Activated CD8-positive, alpha-beta T cell treated with anti-CD3 and anti-CD28 coated beads for 36 hours (primary cell): Measurements from ENCODE around the gene POFUT1. TPM values are rescaled to one million over a fixed set of nuclear protein-coding genes. Genes with fewer than 3 reads are reported as not detected.
"Not testable (repeated sequence)": the region's sequence is repeated elsewhere in the genome, so short reads cannot be mapped to it uniquely, and the experiment has no call there.

Experiments
- ATAC-seq: fragments of 200-7000 bp; cut with Tn5 transposase; one replicate; pipeline ENCODE4 v1.10.0; 2021; ENCODE audit warnings: mild to moderate bottlenecking, moderate library complexity
- CTCF ChIA-PET: fragments of 350-600 bp; sonication (Branson Sonifier 250); formaldehyde crosslinking; loops from one replicate; lab custom pipeline; 2021; ENCODE audit warnings: antibody characterized with exemption; lab: Charles Lee
- POLR2A ChIA-PET: fragments of 350-600 bp; sonication (Branson Sonifier 250); formaldehyde crosslinking; loops from one replicate; lab custom pipeline; 2021; ENCODE audit warnings: antibody characterized with exemption; lab: Charles Lee
- DNase-seq: peaks from one replicate; pipeline ENCODE4 v3.0.0-alpha.2; 2020
- H3K27ac Mint-ChIP-seq: one replicate; pipeline ENCODE4 v1.8.0; 2021; ENCODE audit warnings: mild to moderate bottlenecking, mixed read lengths
- H3K27me3 Mint-ChIP-seq: one replicate; pipeline ENCODE4 v1.8.0; 2021; ENCODE audit warnings: mixed read lengths
- H3K36me3 Mint-ChIP-seq: one replicate; pipeline ENCODE4 v1.8.0; 2021; ENCODE audit warnings: low read depth, mixed read lengths
- H3K4me1 Mint-ChIP-seq: one replicate; pipeline ENCODE4 v1.8.0; 2021; ENCODE audit warnings: low read depth, mixed read lengths
- H3K4me3 Mint-ChIP-seq: one replicate; pipeline ENCODE4 v1.8.0; 2021; ENCODE audit warnings: mild to moderate bottlenecking, moderate library complexity, mixed read lengths
- H3K9me3 Mint-ChIP-seq: one replicate; pipeline ENCODE4 v1.8.0; 2021; ENCODE audit warnings: mixed read lengths
- CTCF ChIP-seq: fragments of 200-600 bp; IDR thresholded peaks from one replicate; pipeline ENCODE4 v1.8.0; 2022; ENCODE audit warnings: antibody characterized with exemption, mild to moderate bottlenecking
- intact Hi-C: fragments of 100-400 bp; cut with micrococcal nuclease; formaldehyde crosslinking; loops from one replicate; pipeline ENCODE4 v1.10.0; 2022
- total RNA-seq, 2 experiments: library from RNA; stranded (reverse); gene quantifications; one replicate each; pipeline ENCODE4 v1.2.3, GENCODE V29; 2021

The POFUT1 gene
- total RNA-seq, 2 experiments from 2014 or later = 43.7 to 46.2 TPM

- POLR2A ChIA-PET = interaction anchor here (0.6 to 3.7 kb wide), 8 partner anchors 16 to 107 kb away, joined by 3 to 16 read pairs (median 4); partner anchors contain the start of gene KIF3B
Observed at GRCh38 chr20:32252189-32252588, 44.5 kb downstream of the POFUT1 start.

GRCh38 chr20:32260973-32261372 is 53.3 kb downstream of the POFUT1 start:
- H3K9me3 Mint-ChIP-seq, intact Hi-C loops, ATAC-seq, H3K27ac Mint-ChIP-seq, DNase-seq, H3K36me3 Mint-ChIP-seq, H3K4me3 Mint-ChIP-seq, H3K27me3 Mint-ChIP-seq: not testable (repeated sequence)
- POLR2A ChIA-PET = interaction anchor here (1.4 kb wide), 1 partner anchor 10 kb away, joined by 3 read pairs; no protein-coding TSS in a partner anchor
- H3K4me1 Mint-ChIP-seq = peaks cover 13% of the 10 kb centered on the region
- CTCF ChIA-PET = interaction anchor here (1.3 to 1.6 kb wide), 2 partner anchors 9 to 20 kb away, joined by 3 to 5 read pairs; no protein-coding TSS in a partner anchor

More at GRCh38 chr20:32252189-32252588, 44.5 kb downstream of the POFUT1 start:
- H3K27ac Mint-ChIP-seq = peak overlapping the region; percentile 97
- H3K9me3 Mint-ChIP-seq = peaks cover 7% of the 10 kb centered on the region
- intact Hi-C loops = loop anchor here (2.0 to 5.0 kb wide), 2 partner anchors 19 to 35 kb away; no protein-coding TSS in a partner anchor
- DNase-seq (peak; percentile 99), ATAC-seq (peak; percentile 76)
- no peaks in the 10 kb centered on the region for H3K27me3 Mint-ChIP-seq
- H3K4me1 Mint-ChIP-seq = peaks cover 72% of the 10 kb centered on the region
- CTCF ChIA-PET = interaction anchor here (1.1 to 1.8 kb wide), 3 partner anchors 8 to 20 kb away, joined by 3 to 7 read pairs (median 5); no protein-coding TSS in a partner anchor
- peaks cover 10% of the 10 kb centered on the region for H3K36me3 Mint-ChIP-seq
- peak overlapping the region; percentile 60 for H3K4me3 Mint-ChIP-seq
- no peak for TF ChIP-seq CTCF

GRCh38 chr20:32261644-32262043 is 54.0 kb downstream of the POFUT1 start:
- DNase-seq (no peak), ATAC-seq (no peak)
- Mint-ChIP-seq H3K27me3 (no peaks in the 10 kb centered on the region), H3K4me1 (peaks cover 6% of the 10 kb centered on the region), H3K4me3 (no peak overlapping the region), H3K36me3 (peaks cover under 1% of the 10 kb centered on the region), H3K27ac (no peak overlapping the region), H3K9me3 (no peaks in the 10 kb centered on the region)
- ChIA-PET CTCF (interaction anchor here (1.3 kb wide), 1 partner anchor 19 kb away, joined by 3 read pairs; no protein-coding TSS in a partner anchor), POLR2A (interaction anchor here (1.4 kb wide), 1 partner anchor 10 kb away, joined by 3 read pairs; no protein-coding TSS in a partner anchor)
- TF ChIP-seq CTCF = no peak
- intact Hi-C loops = no loop called here

- H3K27me3 Mint-ChIP-seq = no peaks in the 10 kb centered on the region
- intact Hi-C loops = no loop called here
- ChIA-PET POLR2A (interaction anchor here (1.4 kb wide), 1 partner anchor 19 kb away, joined by 4 read pairs; no protein-coding TSS in a partner anchor), CTCF (no interaction called here)
- H3K9me3 Mint-ChIP-seq = no peaks in the 10 kb centered on the region
- no peaks in the 10 kb centered on the region for H3K36me3 Mint-ChIP-seq
- TF ChIP-seq CTCF = no peak
- no peak overlapping the region for H3K4me3 Mint-ChIP-seq
- no peak overlapping the region for H3K27ac Mint-ChIP-seq
- H3K4me1 Mint-ChIP-seq = no peaks in the 10 kb centered on the region
- ATAC-seq (no peak), DNase-seq (no peak)
Observed at GRCh38 chr20:32263398-32263954, 55.8 kb downstream of the POFUT1 start.

- Mint-ChIP-seq H3K36me3 (no peaks in the 10 kb centered on the region), H3K27me3 (peaks cover 1% of the 10 kb centered on the region), H3K4me3 (no peak overlapping the region), H3K4me1 (peaks cover 12% of the 10 kb centered on the region), H3K27ac (no peak overlapping the region), H3K9me3 (peaks cover 9% of the 10 kb centered on the region)
- intact Hi-C loops = no loop called here
- CTCF ChIA-PET = no interaction called here
- DNase-seq = no peak
- ATAC-seq = no peak
- no peak for TF ChIP-seq CTCF
- POLR2A ChIA-PET = interaction anchor here (1.7 to 2.4 kb wide), 2 partner anchors 11 to 16 kb away, joined by 3 to 7 read pairs; no protein-coding TSS in a partner anchor
Observed at GRCh38 chr20:32271620-32272019, 63.9 kb downstream of the POFUT1 start.
